HG03196 (cell line): ENCODE measurements around the gene ATP6V0E2.
"Not testable (repeated sequence)": the region's sequence is repeated elsewhere in the genome, so short reads cannot be mapped to it uniquely, and the experiment has no call there.

Experiments
- ATAC-seq: cut with Tn5 transposase; IDR thresholded peaks from one replicate; pipeline ENCODE4 v1.9.1; 2021; ENCODE audit not compliant: unreplicated experiment

The ATP6V0E2 gene

GRCh38 chr7:149877890-149878522 lies 4.2 kb downstream of the ATP6V0E2 start:
- no peak for ATAC-seq

- ATAC-seq: no peak
Observed at GRCh38 chr7:149878523-149878921, 4.8 kb downstream of the ATP6V0E2 start.

- no peak for ATAC-seq
Observed at GRCh38 chr7:149879271-149879743, 5.5 kb downstream of the ATP6V0E2 start.

- ATAC-seq: no peak
Observed at GRCh38 chr7:149879766-149880637, 6.2 kb downstream of the ATP6V0E2 start.

GRCh38 chr7:149880638-149881311 lies 7.0 kb downstream of the ATP6V0E2 start:
- no peak for ATAC-seq

- no peak for ATAC-seq
Observed at GRCh38 chr7:149881328-149882247, 7.8 kb downstream of the ATP6V0E2 start.

- no peak for ATAC-seq
Observed at GRCh38 chr7:149882248-149883047, 8.7 kb downstream of the ATP6V0E2 start.

GRCh38 chr7:149883048-149883438 lies 9.3 kb downstream of the ATP6V0E2 start:
- ATAC-seq: no peak

- ATAC-seq: no peak
Observed at GRCh38 chr7:149883452-149883861, 9.7 kb downstream of the ATP6V0E2 start.

- no peak for ATAC-seq
Observed at GRCh38 chr7:149884016-149884415, 10.2 kb downstream of the ATP6V0E2 start.

- ATAC-seq: no peak
Observed at GRCh38 chr7:149884541-149884940, 10.8 kb downstream of the ATP6V0E2 start.

- ATAC-seq: no peak
Observed at GRCh38 chr7:149885191-149886017, 11.6 kb downstream of the ATP6V0E2 start.

GRCh38 chr7:149886018-149886415 lies 12.2 kb downstream of the ATP6V0E2 start:
- no peak for ATAC-seq

- no peak for ATAC-seq
Observed at GRCh38 chr7:149887311-149887710, 13.5 kb downstream of the ATP6V0E2 start.

GRCh38 chr7:149890715-149891114 lies 16.9 kb downstream of the ATP6V0E2 start:
- ATAC-seq: not testable (repeated sequence)

GRCh38 chr7:149894957-149895356 lies 21.2 kb downstream of the ATP6V0E2 start:
- ATAC-seq: not testable (repeated sequence)

GRCh38 chr7:149907776-149908376 lies 34.1 kb downstream of the ATP6V0E2 start:
- ATAC-seq: not testable (repeated sequence)

- not testable (repeated sequence) for ATAC-seq
Observed at GRCh38 chr7:149910219-149910618, 36.5 kb downstream of the ATP6V0E2 start.
